ENCODE measurements around the gene GBP1.

GRCh38 chr1:89088572-89088971 lies 23.6 kb upstream of the GBP1 start:
- TF ChIP-seq, protein P1, sequence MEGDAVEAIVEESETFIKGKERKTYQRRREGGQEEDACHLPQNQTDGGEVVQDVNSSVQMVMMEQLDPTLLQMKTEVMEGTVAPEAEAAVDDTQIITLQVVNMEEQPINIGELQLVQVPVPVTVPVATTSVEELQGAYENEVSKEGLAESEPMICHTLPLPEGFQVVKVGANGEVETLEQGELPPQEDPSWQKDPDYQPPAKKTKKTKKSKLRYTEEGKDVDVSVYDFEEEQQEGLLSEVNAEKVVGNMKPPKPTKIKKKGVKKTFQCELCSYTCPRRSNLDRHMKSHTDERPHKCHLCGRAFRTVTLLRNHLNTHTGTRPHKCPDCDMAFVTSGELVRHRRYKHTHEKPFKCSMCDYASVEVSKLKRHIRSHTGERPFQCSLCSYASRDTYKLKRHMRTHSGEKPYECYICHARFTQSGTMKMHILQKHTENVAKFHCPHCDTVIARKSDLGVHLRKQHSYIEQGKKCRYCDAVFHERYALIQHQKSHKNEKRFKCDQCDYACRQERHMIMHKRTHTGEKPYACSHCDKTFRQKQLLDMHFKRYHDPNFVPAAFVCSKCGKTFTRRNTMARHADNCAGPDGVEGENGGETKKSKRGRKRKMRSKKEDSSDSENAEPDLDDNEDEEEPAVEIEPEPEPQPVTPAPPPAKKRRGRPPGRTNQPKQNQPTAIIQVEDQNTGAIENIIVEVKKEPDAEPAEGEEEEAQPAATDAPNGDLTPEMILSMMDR (IDR thresholded peaks at IDR 0.05; ENCODE audit: low read depth, low read length, poor library complexity, severe bottlenecking): no peak
- TF ChIP-seq EZH2phosphoT487 (IDR thresholded peaks at IDR 0.05; ENCODE audit: borderline replicate concordance, low read length): no peak
